HG03432 (cell line): ENCODE measurements around the gene INPP5J.
"Not testable (repeated sequence)": the region's sequence is repeated elsewhere in the genome, so short reads cannot be mapped to it uniquely, and the experiment has no call there.

ENCODE experiments used
- ATAC-seq: cut with Tn5 transposase; IDR thresholded peaks from one replicate; pipeline ENCODE4 v1.9.1; 2021; ENCODE audit warnings: mild to moderate bottlenecking, moderate library complexity; ENCODE audit not compliant: unreplicated experiment

INPP5J gene

DNA sequence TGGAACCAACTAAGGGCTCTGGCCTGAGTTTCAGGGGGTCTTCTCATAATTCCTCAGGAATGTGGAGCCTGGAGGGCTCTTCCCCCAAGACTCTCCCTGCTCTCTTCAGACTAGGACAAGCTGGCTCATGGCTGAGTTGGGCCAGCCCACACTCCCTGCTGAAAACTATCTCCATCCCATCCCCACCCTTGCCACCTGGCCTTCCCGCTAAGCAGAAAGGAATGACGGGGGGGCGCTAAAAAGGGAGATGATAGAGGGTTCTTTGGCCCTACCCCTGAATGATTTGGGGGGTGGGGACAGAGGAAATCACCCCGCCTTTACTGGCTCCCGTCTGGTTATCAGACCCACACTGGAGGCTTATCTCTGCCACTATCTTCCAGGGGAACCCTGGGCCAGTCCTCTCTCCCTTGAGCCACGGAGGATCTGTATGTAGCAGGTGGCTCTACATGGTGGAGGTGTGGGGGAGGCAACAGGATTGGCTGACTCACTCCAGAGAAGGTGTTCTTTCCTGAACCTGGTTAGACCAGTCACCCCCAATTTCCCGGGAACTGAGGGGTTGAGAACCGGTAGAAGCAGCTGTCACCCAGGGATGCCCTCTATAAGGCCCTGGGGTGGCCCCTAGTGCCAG is 35.9 kb upstream of the INPP5J start:
- ATAC-seq, result no peak

DNA sequence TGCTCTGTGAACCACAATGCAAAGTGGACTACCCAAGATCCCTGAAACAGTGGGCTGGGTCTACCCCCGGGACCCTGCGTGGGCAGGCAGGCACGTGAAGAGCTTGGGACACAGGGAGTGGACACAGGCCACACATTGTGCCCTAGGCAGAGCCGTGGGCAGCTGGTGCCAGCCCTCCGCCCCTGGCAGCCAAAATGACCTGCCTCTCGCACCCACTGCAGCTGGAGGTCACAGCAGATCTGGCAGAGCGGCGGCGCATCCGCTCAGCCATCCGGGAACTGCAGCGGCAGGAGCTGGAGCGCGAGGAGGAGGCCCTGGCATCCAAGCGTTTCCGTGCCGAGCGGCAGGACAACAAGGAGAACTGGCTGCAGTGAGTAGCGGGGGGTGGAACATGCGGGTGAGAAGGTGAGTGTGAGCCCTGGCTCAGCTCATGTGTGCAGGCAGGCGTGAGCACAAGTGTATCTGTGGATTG is 35.0 kb upstream of the INPP5J start:
- ATAC-seq, result no peak

DNA sequence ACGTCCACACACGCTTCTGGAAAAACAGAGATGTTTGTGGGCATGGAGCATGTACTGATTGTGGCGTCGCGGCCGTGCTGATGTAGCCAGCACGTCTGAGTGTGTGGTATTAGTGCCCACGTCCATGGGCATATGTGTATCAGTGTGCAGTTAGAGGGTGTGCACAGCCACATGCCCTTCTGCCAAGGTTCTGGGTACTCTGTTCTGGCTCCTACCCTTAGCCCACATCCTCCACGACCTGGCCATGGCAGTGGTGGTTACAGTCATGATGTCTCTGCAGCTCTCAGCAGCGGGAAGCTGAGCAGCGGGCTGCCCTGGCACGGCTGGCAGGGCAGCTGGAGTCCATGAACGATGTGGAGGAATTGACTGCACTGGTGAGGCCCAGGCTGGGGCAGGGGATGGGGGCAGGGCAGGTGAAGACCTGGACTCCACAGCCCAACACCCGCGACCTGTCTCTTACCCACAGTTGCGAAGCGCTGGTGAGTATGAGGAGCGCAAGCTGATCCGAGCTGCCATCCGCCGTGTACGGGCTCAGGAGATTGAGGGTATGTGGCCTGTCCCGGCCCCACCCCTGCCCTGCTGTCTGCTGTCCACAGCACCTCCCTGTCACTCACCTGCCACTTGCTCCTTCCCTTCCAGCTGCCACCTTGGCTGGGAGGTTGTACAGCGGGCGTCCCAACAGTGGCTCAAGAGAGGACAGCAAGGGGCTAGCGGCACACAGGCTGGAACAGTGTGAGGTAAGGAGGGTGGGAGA is 34.4 kb upstream of the INPP5J start:
- ATAC-seq, result no peak

DNA sequence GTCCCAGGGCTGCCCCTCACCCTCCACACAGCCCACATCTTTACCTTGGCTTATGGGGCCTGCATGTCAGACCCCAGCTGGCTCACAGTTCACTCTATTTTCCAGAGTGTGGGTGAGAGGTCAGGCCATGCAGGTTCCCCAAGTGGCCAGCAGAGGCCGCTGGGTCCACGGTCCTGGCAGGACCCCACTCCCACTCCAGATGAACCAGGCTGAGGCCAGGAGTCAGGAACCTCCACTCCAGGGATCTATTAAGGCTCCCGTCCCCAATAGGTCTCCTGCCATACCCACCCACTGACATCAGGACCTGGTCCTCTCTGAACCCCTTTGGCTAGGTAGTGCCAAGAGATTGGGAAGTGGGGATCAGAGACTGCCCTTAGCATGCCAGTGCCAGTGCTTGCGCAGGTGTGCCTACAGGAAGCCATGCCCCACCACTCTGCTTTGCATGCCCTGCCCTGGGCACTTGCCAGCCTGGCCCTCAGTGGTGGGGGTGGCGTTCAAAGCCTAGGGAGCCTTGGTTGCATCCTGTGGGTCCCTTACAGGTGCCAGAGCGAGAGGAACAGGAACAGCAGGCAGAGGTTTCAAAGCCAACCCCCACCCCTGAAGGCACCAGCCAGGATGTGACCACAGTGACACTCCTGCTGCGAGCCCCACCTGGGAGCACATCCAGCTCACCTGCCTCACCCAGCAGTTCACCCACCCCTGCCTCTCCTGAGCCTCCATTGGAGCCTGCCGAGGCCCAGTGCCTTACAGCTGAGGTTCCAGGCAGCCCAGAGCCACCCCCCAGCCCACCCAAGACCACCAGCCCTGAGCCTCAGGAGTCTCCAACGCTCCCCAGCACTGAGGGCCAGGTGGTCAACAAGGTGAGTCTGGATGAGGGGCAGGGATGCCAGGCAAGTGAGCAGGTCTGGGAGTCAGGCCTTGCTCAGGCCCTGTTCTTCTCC is 33.3 kb upstream of the INPP5J start:
- ATAC-seq, result no peak

DNA sequence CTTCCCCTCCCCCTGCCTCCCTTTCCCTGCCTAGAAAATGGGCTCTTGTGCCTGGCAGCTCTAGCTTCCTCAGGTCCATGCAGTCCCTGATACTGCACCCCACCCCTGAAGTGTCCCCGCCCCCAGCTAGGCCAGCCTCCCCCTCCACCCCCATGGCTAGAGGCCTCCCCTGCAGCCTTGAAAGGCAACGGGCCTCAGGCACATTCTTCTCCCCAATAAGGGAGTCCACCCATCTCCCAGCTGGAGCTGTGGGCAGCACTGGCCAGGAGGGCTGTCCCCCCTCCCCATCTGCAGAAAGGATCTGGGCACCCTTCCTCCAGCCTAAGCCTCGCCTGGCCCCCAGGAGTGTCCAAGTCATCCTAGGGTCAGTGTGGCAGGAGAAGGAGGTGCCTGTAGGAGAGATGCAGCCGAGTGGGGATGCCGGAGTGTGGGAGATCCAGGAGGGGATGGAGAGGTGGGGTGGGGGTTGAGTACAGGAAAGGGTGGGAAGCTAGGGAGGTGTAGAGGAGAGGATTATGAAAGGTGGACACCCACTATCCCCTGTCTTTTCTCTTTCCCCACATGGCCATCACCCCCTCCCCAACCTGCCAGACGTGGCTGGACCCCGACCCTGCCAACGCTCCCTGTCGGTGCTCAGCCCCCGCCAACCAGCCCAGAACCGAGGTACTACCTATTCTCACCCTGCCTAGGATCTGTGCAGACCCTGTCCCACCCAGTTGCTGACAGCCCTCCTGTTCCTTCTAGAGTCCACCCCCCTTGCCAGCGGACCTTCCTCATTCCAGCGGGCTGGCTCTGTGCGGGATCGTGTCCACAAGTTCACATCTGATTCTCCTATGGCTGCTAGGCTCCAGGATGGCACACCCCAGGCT is 32.3 kb upstream of the INPP5J start:
- ATAC-seq, result no peak

DNA sequence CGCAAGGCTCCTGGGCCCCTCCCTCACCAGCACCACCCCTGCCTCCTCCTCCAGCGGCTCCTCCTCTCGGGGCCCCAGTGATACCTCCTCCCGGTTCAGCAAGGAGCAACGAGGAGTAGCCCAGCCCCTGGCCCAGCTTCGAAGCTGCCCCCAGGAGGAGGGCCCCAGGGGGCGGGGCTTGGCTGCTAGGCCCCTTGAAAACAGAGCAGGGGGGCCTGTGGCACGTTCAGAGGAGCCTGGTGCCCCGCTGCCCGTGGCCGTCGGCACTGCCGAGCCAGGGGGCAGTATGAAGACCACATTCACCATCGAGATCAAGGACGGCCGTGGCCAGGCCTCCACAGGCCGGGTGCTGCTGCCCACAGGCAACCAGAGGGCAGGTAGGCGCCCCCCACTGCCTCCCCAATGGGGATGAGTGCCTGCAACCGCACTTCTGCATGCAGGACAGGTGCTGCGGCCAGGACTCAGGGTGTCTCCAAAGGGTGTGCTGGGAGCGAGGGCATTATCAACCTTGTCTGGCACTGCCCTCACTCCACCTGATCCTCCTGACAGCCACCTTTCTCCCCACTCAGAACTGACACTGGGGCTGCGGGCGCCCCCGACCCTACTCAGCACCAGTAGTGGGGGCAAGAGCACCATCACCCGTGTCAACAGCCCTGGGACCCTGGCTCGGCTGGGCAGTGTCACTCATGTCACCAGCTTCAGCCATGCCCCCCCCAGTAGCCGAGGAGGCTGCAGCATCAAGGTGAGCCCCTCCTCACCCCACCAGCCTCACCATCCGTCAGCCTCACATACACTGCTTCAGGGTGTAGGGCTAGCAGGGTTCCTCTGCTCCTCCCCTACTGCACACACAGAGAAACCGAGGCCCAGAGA is 31.4 kb upstream of the INPP5J start:
- ATAC-seq, result no peak

DNA sequence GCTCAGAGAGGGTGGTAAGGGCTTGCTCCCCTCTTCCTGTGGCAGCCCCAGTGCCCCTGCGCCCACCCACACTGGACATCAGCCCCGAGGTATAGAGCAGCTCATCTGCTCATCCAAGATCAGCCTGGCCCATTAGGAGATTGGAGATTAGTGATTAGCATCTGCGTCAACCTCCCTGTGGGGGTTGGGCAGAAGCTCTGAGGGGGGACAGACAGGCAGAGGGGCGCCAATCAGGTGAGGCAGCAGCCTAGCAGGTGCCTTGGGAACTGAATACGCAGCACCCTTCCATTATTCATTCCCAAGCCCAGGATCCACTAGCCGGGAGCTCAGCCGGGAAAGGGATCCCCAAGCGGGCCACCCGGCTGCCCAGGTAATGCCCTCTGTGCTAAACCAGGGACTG is 30.6 kb upstream of the INPP5J start:
- no peak for ATAC-seq

DNA sequence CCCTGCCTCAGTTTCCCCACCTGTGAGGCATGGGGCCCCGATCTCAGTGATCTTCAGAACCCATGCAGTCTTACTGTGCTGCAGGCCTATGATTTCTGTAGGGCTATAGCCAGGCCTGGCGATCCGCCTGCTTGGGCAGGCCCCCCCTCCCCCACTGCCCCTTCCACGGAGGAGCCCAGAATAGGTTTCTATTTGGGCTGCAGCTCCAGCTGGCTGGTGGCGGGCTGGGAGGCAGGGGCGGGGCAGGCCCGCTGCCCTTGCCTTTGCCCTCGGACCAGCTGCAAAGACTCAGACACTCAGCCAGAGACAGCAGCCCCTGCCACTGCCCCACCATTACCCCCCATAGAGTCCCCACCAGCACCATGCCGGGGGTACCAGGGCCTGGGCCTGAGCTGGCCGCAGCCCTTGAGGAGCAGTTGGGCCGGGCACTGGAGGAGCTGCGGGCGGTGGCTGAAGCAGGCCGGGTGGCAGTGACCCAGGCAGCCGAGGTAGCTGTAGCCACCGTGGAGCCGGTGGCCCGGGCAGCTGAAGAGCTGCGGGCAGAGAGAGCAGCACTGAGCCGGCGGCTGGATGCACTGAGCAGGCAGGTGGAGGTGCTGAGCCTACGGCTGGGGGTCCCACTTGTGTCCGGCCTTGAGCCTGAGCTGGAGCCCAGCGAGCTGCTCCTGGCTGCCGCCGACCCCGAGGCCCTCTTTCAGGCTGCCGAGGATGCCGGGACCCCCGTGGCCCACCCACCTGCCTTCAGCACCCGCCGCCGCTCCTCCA is 29.5 kb upstream of the INPP5J start:
- ATAC-seq, result no peak

DNA sequence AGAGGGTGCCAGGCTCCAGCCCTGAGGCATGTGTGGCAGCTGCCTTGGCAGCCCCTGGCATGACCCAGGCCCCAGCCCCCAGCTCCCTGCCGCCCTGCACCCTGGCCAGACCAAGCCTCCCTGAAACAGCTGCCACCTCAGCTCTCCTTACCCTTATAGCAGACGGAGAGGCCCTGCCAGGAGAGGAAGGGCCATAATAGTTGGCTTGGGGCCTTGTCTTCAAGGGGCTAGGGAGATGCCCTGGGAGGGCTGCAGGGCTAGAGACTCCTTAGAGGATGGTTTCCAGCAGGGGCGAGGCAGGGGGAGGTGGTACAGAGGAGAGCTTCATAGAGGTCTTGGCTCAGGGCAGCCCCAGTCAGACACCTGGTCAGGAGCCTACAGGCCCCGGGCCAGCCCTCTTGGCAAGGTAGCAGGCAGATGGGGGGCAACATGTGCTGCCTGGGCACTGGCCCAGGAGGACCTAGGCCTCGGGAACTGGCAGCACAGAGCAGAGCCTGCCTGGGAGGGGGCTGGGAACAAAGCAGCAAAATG is 28.7 kb upstream of the INPP5J start:
- no peak for ATAC-seq

DNA sequence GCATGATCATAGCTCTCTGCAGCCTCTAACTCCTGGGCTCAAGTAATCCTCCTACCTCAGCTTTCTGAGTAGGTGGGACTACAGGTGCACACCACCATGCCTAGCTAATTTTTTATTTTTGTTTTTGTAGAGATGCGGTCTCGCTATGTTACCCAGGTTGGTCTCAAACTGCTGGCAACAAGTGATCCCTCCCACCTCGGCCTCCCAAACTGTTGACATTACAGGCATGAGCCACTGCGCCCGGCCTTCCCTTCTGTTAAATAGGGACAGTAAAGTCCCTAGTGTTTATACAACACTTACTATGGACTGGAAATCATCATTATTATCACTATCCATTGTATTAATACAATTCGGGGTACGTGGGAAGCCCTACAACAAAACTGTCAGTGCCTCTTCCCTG is 28.0 kb upstream of the INPP5J start:
- no peak for ATAC-seq

DNA sequence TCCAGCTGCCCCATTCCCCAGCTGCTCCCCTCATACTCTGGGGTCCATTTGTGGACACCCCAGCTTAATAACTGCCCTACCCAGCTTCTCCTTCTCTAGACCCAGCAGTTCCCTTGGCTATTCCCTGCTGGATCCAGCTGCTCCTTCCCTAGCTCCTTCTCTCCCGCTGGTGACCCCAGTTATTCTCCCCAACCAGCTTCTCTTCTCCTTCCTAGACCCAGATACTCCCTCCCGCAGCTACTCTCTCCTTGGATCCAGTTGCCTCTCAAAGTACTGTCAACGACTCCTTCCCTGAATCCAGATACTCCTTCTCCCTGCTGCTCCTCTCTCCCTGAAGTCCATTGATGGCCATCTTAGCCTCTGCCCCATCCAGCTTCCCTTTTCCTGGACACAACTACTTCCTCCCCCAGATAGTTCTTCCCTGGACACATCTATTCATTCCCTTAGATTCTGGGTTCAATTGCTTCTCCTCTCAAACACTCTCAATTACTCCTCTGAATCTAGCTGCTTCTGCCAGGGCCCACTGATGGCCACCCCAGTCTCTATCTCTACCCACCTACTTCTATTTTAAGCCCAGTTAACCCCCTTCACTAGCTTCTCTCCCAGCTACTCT is 27.0 kb upstream of the INPP5J start:
- no peak for ATAC-seq

DNA sequence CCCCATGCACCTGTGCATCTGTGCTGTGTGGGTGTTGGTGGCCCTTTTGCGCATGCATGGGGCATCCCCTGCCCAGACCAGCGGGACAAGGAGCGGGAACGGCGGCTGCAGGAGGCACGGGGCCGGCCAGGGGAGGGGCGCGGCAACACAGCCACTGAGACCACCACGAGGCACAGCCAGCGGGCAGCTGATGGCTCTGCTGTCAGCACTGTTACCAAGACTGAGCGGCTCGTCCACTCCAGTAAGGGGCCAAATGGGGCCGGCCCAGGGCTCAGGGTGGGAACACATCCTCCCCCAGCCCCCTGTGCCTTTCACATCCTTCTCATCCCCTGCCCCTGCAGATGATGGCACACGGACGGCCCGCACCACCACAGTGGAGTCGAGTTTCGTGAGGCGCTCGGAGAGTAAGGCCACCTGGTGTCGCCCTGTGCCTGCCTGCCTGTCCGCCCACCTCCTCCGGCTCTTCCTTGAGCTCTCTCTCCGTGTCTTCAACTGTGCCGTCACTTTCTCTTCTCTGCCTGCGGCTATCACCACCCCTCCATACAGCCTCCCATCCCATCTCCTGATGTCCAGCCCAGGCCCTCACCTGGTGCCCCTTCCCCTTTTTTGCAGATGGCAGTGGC is 26.0 kb upstream of the INPP5J start:
- ATAC-seq, result no peak

DNA sequence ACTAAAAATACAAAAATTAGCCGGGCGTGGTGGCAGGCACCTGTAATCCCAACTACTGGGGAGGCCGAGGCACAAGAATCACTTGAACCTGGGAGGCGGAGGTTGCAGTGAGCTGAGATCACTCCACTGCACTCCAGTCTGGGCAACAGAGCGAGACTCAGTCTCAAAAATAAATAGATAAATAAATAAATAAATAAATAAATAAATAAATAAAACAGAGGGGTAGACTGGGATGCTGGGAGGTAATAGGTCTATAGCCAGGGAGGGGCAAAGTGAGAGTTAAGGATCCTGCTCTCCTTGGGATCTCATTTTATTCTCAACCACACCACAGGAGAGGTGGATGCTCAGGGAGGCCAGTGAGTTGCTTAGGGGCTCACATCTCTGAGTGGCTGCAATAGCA is 25.2 kb upstream of the INPP5J start:
- not testable (repeated sequence) for ATAC-seq

DNA sequence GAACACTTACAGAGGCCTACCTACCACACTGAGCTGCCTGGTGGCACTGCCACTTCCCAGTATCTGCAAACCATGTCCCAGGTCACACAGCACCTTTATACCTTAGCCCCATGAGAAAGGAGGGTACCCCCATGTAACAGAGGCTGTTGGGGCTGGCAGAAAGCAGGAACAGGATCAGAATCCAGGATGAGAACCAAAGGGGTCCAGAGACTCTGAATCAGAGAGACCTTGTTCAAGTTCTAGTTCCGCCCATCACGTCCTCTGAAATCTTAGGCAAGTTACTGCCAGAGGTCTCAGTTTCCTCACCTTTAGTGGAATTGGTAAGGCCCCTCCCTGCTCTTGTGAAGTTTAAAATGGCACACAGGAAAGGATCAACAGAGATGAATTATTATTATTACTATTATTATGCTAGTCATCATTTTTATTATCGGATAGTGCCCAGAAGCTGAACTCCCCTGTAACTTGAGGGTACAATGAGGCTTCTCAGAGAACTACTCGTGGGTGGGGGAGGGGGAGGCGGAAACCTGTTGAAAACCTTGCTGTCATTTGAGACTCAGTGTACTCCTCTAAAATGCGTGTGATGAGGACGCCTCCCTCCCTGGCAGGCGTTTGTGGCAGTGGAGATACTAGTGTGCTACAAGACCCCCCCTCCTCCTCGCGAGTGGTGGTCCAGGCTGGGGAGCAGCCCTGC is 24.7 kb upstream of the INPP5J start:
- ATAC-seq, result no peak

DNA sequence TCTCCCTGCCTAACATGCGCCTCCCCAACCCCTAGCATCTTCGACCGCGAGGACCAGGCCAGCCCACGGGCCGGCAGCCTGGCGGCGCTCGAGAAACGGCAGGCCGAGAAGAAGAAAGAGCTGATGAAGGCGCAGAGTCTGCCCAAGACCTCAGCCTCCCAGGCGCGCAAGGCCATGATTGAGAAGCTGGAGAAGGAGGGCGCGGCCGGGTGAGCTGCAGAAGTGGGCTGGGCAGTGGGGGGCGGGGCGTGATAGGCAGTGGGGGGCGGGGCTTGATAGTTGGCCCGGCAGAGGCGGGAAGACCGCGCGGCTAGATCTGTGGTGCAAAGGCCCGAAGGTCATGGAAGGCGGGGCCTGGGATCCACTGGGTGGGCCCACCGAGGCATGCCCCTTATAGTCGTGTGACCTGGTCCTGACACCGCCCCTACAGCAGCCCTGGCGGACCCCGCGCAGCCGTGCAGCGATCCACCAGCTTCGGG is 24.1 kb upstream of the INPP5J start:
- no peak for ATAC-seq

DNA sequence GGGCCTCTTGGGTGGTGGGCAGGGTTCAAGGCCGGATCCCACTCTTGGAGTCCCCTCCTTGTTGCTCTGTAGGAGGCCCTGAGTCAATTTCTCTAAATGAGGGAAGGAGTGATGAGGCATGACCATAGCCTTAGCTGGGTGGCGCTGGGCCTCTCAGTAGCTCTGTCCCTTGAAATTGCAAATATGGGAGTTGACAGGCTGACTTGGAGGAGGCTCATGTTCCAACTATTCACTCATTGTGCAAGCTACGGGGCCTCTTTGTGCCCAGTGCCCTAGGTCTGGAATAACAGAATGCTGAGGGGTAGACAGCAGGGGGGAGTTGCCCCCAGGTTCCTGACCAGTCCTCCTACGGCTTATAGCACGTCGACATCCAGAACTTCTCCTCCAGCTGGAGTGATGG is 23.4 kb upstream of the INPP5J start:
- ATAC-seq, result no peak
